HG02970 (cell line): ENCODE data around the gene GPR89B.
"Not testable (repeated sequence)": the region's sequence is repeated elsewhere in the genome, so short reads cannot be mapped to it uniquely, and the experiment has no call there.

Experiments
- ATAC-seq: cut with Tn5 transposase; IDR thresholded peaks from one replicate; pipeline ENCODE4 v1.9.1; 2021; ENCODE audit warnings: mild to moderate bottlenecking, moderate library complexity, moderate number of reproducible peaks; ENCODE audit not compliant: unreplicated experiment, low FRiP score

GPR89B gene

DNA sequence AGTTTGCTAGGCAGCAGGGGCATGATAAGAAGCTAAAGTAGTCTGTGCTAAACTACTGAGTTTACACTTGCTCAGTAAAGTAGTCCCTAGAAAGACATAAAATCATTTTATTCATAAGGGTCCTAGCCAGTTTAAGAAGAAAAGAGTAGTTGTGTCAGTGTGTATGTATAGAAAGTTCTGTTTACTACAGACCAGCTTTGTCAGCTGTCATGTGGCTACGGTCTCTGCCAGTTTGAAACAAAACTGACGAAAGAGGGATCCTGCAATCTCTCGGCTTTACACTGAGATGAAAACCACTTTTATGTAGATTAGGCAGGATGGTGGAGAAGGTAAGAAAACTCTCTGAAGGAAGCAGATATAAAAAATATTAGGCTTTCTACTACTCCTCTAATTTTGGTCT is 7.1 kb downstream of the GPR89B start:
- ATAC-seq, result not testable (repeated sequence)

DNA sequence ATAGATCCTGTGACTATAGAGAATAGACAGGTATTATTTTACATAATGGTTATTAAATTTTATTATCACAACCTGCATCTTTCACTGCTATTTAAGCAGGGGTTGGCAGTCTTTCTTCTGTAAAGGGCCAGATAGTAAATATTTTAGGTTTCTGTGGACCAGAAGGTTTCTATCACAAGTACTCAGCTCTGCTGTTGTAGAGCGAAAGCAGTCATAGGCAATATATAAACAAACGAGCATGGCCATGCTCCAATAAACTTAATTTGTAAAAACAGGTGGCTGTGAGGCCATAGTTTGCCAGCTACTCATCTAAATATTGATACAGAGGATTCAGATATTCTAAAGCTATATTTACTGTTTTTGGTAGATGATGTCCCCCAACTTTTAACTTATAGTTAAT is 12.2 kb downstream of the GPR89B start:
- ATAC-seq, result not testable (repeated sequence)

DNA sequence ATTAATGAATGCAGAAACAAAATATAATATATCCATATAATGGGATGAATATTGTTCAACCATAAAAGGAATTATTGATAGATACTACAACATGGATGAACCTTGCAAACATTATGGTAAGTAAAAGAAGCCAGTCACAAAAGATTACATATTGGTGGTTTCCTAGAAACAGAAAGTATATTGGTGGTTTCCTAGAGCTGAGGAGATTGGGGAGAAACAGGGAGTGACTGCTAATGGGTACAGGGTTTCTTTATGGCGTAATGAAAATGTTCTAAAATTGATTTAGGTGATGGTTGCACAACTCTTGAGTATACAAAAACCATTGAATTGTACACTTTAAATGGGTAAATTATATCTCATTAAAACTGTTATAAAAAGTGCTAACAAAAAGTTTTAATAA is 14.3 kb downstream of the GPR89B start:
- ATAC-seq, result not testable (repeated sequence)

DNA sequence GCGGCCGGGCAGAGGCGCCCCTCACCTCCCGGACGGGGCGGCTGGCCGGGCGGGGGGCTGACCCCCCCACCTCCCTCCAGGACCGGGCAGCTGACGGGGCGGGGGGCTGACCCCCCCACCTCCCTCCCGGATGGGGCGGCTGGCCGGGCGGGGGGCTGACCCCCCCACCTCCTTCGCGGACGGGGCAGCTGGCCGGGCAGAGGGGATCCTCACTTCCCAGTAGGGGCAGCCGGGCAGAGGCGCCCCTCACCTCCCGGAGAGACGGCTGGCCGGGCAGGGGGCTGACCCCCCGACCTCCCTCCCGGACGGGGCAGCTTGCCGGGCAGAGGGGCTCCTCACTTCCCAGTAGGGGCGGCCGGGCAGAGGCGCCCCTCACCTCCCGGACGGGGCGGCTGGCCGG is 21.3 kb downstream of the GPR89B start:
- ATAC-seq, result not testable (repeated sequence)

DNA sequence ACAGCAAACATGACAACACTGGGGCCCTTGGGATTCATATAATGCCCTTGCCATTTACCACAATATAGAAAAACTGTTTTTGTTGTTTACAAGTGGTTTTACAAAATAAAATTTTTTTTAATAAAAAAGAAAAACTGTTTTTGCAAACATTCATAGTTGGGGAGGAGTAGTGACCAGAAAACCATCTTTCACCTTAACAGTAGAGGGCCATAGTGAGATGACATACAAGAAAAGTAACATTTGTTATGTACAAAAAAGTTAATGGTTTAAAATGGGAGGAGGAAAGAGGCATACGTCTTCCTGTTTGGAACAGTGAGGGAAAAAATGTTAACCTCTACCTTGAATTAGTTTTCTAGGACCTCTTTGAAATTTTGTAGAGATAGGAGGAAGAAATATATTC is 30.7 kb downstream of the GPR89B start:
- ATAC-seq, result not testable (repeated sequence)

DNA sequence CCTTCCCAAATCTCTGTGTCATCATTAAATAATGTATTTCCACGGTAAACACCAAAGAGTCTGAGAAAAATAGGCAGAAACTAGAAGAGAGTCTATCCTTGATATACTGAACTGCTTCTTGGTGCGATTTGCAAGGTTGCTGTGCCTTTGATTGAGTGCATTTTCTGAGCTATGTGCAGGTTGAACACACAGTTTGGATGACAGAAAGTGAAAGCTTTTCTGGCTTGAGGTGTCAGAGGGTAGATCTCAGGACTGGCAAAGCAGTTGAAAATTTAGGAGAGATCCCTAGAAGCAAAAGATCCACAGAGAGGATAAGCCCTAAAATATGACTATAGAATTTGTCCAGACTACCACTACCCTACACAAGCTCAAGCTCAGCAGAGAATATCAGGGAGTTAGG is 31.5 kb downstream of the GPR89B start:
- ATAC-seq, result not testable (repeated sequence)

DNA sequence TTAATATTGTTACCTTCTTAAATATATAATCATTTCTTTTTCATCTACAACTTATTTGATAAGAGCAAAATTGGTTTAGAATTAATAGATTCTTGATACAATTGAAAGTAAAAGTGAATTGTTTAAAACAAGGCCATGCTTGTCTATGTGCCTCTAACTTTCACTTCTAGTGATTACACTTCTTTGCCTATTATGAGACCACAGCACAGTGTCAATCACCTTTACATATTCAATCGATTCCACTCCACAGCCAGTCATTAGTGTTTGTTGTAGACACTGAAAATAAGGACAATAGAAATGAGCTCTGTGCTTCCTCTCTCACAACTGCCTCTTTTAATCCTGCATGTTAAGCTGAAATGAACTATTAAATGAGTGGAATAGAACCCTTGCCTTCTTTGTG is 36.4 kb downstream of the GPR89B start:
- ATAC-seq, result not testable (repeated sequence)

DNA sequence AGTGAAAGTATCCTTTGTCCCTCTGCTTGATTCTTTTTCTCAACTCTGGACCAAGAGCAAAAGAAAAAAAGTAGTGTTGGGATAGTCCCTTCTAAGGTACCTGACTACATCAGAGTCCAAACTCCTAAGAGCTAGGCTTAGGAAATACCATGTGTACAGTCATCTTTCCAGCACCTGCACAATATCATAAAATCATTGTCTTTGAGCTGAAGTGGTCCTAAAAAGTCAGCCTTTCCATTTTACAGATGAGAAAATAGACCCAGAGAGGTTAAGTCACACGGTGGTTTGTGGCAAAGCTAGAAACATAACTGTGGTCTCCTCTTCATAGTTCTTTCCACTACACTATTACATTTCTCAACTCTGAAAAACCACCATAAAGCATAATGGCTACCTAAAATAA is 38.4 kb downstream of the GPR89B start:
- ATAC-seq, result not testable (repeated sequence)

DNA sequence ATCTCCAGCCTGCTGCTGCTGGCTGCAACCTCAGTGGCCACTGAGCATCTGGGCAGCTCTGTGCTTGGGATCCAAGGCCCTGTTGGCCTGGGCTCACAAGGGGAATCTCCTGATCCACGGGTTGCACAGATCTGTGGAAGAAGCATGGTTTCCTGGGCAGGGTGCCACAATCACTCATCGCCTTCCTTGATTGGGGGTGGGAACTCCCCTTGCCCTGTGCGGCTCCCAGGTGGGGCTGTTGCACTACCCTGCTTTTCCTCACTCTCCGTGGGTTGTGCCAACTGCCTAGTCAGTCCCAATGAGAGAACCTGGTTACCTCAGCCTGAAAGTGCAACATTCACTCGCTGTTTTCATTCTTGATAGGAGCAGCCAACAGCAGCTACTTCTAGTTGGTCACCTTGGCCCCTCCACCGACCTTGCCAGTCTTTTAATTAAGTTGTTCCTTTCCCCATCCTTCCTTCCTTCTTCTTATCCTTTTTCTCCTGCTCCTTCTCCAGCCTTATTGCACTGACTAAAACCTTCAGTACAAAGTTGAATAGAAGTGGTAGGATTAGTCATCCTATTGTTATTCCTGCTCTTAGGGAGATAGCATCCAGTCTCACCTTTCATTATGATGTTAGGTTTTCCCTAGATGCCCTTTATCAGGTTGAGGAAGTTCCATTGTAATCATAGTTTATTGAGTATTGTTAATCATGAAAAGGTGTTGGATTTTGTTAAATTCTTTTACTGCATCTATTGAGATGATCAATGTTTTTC is 50.9 kb downstream of the GPR89B start:
- ATAC-seq, result not testable (repeated sequence)

DNA sequence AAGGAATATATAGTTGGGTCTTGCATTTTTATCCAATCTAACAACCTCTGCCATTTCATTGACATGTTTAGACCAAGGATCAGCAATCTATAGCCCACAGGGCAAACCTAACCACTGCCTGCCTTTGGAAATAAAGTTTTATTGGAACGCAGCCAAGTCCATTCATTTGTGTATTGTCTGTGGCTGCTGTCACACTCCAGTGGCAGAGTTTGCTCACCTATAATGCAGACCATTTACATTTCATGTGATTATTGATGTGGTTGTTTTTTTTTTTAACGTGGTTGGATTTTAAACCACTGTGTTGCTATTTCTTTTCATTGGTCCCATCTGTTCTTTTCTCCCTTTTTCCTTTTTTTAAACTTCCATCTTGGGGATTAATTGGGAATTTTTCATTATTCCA is 57.2 kb downstream of the GPR89B start:
- not testable (repeated sequence) for ATAC-seq

DNA sequence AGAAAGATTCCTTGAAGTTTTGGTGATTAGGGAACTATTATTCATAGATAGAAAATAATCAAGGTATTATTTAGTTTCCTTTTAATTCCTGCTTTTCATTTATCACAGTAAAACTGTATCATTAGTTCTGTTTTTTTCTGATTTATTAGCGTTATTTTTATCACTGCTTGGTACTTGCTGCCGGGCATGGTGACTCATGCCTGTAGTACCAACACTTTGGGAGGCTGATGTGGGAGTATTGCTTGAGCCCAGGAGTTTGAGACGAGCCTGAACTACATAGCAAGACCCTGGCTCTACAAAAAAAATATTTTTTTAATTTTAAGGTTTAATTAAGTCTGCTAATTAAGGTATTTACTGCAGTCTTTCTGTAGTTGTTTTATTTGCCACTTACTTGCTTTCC is 59.7 kb downstream of the GPR89B start:
- not testable (repeated sequence) for ATAC-seq

DNA sequence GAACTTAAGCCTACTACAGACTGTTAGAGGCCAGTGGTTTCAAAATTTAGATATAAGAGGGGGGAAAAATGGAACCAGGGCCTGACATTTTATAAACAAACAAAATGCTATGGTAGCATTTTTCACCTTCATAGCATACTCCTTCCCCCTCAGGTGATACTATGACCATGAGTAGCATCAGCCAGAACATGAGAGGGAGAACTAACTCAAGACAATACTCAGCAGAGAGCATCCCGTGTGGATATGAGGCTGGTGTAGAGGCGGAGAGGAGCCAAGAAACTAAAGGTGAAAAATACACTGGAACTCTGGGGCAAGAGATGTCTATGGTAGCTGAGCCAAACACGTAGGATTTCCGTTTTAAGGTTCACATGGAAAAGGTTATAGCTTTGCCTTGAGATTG is 64.7 kb downstream of the GPR89B start:
- ATAC-seq, result not testable (repeated sequence)

DNA sequence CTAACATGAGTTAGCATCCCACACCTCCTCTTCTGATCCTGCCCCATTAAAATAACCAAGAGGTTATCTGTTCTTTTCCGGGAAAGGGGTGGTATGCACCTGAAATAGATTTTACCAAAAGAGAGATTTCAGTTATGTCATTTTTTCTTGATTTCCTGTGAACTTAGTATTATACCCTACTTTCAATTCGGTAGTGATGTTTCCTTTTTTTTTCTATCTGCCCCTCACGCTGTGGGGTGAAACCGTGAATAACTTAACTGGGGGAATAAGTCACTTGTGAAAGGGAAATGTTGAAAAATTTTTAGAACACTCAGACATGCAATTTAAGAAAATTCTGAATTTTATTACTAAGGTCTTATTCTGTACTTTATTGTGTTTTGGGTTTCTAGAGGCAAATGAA is 65.2 kb downstream of the GPR89B start:
- ATAC-seq, result not testable (repeated sequence)

DNA sequence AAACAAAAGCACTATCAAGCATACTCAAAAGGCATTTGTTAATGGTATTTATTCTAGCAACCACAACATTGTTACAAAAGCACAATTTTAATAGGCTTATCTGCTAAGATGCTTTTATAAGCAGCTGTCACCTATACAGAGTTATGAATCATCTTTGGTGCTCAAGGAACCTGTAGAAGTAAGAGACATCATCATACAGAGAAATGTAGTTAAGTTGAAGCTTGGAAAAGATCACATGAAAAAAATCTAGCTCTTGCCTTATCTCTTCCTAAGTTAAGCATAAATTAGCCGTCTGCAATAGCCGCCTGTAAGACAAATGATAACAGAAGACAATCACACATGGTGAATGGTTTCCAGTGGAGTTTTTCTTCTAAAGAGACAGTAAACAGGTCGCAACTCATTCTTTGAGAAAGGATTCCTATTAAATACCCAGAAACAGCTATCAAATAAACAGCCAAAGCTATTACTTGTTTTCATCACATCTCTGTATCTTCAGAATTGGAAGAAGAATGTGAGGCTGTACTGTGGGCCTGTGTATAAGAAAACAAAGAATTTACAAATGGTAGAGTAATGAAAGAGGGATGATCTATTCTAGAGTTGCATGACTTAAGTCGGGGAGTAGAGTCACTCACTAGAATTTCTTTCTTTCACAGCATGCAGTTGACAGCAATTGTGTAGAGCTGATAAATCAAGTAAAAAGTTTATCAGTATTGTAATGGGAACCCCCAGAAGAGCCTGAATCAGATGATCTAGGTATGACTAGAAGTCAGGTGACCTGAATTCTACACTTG is 65.8 kb downstream of the GPR89B start:
- not testable (repeated sequence) for ATAC-seq

DNA sequence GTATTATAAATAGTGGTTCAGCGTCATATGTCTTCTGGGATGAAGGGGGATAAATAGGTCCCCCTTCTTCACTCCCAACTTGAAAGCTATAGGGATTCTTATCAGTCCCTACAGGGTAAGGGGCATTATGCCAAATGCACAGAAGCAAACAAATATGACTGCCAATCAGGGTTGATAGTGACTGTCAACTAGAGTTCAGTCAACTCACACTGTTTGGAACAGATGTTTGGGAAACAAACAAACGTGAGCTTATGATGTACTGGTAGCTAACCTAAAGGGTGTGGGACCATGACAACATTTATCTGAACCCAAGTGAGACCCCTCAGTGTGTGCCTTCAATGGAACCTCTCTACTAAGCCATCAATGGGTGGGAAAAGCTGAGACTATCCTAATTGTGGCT is 67.9 kb downstream of the GPR89B start:
- ATAC-seq, result not testable (repeated sequence)

DNA sequence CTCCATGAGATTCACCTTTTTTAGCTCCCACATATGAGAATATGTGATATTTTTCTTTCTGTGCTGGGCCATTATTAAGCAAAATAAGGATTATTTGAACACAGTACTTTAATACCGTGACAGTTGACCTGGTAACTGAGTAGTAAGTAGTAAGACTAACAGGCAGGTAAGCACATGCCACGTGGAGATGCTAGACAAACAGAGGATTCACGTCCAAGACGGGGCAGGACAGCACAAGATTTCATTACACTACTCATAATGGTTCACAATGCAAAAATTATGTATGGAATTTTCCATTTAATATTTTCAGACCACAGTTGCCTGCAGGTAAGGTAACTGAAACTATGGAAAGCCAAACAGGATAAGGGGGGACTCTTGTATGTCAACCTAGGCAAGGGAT is 79.5 kb downstream of the GPR89B start:
- ATAC-seq, result not testable (repeated sequence)

DNA sequence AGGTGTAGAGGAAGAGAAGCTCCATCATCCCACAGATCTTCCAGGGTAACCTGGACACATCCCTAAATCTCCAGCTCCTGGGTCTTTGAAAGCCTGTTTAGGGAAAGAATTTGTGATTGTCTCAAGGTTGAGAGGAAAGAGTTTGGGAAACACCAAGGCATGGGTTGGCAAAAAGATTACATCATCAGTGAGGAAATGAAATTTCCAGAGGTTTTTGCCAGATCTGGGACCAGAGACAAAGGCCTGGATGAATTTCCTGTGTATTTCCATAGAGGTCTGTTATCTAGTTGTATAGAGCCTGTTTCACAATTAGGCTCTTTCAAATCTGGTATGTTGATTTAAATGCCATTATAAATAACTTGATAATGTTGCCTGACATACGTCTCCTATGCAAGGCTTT is 82.3 kb downstream of the GPR89B start:
- ATAC-seq, result no peak

DNA sequence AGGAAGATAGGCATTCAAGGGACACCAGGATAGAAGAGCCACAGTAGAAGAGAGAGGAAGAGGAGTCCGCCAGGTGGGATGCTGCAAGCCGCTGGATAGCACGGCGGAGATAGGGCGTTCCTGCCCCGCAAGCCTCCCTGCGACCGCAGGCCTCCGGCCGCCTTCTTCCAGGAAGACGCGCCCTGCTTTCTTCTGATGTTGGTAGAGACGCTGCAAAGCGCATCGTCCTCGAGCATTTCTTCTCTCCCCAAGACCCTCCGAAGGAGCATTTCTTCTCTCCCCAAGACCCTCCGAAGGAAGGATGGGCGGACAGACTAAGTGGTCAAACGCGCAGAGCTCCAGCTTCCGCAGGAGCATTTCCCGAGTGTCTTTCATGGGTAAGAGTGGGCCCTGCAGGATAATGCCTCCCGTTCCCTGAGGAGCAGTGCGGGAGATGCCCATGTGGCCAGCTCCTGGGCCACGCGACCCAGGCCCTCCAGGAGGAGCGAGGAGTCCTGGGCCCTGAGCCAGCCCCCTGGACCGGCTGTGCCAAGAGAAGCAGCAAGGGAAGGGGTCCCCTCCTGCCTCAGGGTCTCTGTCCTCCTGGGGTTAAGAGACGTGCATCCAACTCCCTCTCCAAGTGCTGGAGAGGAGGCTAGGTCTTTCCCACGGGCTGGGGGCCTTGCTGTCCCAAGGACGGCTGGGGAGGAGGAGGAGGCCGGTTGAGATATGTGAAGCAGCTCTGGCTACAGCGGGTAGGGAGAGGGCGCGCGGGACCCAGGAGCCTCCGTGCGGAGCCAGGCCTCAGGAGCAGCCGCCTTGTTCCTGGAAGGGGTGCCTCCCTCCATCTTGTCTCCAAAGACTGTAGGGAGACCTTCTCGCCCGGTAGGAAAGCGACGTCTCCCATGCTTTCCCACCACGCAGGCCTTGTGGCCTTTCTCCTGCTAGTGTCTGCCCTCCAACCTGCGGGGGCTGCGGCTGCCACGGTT is 85.2 kb downstream of the GPR89B start:
- ATAC-seq, result not testable (repeated sequence)

DNA sequence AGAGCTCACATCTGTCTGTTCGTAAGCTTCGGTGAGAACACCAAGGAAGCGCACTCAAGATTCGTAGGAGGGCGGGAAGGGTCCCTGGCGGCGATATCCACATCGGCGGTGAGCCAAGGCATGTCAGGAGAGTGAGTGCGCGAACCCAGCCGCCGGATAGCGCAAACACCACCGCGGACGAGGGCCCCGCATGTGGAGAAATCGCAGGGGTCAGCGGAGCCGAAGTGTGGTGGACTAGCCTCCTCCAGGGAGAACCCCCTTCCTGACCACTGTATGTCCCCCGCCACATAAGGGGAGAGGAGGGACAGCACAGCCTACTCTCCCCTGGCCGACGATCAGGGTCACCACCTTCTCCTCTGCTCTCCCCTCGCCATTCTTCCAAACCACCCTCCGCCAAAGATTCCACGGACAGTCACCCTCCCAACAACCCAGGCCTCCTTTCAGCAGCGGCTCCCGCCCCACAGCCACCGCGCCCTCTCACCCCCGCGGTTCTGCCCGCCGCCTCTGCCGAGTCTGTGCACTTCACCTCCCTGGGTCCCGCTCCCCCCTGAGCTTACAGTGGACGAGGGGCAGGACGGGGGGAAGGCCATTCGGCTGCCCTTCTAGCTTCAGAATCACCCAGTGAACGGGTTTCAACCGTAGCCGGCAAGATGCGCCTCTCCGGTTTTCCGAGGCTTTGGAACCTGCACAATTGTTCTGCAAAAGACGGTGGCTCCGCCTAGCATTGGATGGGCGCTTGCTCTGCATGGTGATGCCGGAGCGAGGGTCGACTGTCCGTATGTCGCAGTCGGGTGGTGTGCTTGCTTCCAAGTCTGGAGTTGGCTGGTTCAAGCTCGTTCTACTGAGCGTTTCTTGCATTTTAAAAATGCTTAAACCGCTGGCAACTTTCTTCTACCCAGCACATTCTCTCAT is 86.3 kb downstream of the GPR89B start:
- not testable (repeated sequence) for ATAC-seq
